DND-41 (cell line): ENCODE data around the gene MVB12B.

ENCODE experiments used
- CTCF ChIP-seq: IDR thresholded peaks from 2 replicates; pipeline ENCODE4 v1.5.1; 2012; ENCODE audit warnings: borderline replicate concordance, low read length, moderate library complexity, mild to moderate bottlenecking; ENCODE audit not compliant: poor library complexity, severe bottlenecking; ENCODE audit errors: extremely low read depth
- EZH2 ChIP-seq: IDR thresholded peaks from 3 replicates; pipeline ENCODE4 v1.6.1; 2012; ENCODE audit warnings: borderline replicate concordance, low read depth, mild to moderate bottlenecking, moderate library complexity, low read length, inconsistent platforms; ENCODE audit not compliant: severe bottlenecking

DNA sequence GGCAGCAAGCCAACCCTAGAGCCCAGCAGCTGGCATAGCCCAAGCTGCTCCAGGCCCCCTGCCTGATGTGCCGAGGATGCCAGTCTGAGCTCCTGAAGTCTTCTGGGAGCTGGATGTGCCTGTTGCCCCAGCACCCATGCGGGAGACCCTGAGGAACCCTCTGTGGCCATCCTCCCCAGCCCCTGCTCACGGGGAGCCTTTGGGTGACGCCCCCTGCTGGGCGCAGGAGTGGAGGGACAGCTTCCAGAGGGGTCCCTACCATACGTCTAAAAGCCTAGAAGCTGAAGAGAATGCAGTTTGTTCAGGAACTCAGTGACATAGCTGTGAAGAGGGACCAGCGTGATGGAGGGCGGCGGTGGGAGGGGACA, 33.1 kb upstream of the MVB12B start:
- TF ChIP-seq EZH2, result no peak
- peak; percentile 55 for TF ChIP-seq CTCF
